IPS DF 6.9 (cell line): ENCODE data around the gene GIMAP7.

Source experiments
- DNase-seq: peaks from one replicate; pipeline ENCODE4 v3.0.0-alpha.2; 2013; ENCODE audit warnings: low read depth, low spot score
- H3K27ac ChIP-seq: one replicate; pipeline ENCODE4 v1.5.1; 2013; ENCODE audit warnings: low read length, control low read depth
- H3K27me3 ChIP-seq: 2 replicates; pipeline ENCODE4 v1.6.1; 2013; ENCODE audit warnings: mild to moderate bottlenecking, low read length; ENCODE audit not compliant: control insufficient read depth, insufficient read depth
- H3K36me3 ChIP-seq: 2 replicates; pipeline ENCODE4 v1.6.1; 2013; ENCODE audit warnings: low read length; ENCODE audit not compliant: control insufficient read depth, insufficient read depth
- H3K4me1 ChIP-seq: 2 replicates; pipeline ENCODE4 v1.6.1; 2013; ENCODE audit warnings: low read length; ENCODE audit not compliant: control insufficient read depth, insufficient read depth
- H3K4me3 ChIP-seq: 2 replicates; pipeline ENCODE4 v1.5.1; 2013; ENCODE audit warnings: mild to moderate bottlenecking, low read length
- H3K9me3 ChIP-seq: 2 replicates; pipeline ENCODE4 v1.6.1; 2013; ENCODE audit warnings: low read length, inconsistent platforms; ENCODE audit not compliant: control insufficient read depth, insufficient read depth
- WGBS: extraction: QIAGEN DNeasy Blood & Tissue Kit; methylation state at CpG from one replicate; pipeline ENCODE4 v1.1.7; 2013; ENCODE audit warnings: mixed read lengths, missing lambda C conversion rate; ENCODE audit not compliant: insufficient read length, insufficient coverage; 5-methylcytosine and 5-hydroxymethylcytosine counted together

The GIMAP7 gene

DNA sequence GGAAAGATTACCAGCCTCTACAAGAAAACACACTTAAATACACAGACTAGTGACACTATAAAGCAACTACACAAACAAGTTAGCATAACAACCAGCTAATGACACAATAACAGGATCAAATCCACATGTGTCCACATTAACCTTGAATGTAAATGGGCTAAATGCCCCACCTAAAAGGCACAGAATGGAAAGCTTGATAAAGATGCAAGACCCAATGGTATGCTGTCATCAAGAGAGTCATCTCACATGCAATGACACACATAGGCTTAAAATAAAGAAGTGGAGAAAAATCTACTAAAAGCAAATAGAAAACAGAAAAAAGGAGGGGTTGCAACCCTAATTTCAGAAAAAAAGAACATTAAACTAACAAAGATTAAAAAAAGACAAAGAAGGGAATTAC, 38.5 kb downstream of the GIMAP7 start:
- Histone ChIP-seq H3K4me1 (no peaks in the 10 kb centered on the region), H3K9me3 (no peaks in the 10 kb centered on the region), H3K27me3 (no peaks in the 10 kb centered on the region), H3K36me3 (no peaks in the 10 kb centered on the region), H3K27ac (no peak overlapping the region), H3K4me3 (no peak overlapping the region)
- DNase-seq, result no peak

DNA sequence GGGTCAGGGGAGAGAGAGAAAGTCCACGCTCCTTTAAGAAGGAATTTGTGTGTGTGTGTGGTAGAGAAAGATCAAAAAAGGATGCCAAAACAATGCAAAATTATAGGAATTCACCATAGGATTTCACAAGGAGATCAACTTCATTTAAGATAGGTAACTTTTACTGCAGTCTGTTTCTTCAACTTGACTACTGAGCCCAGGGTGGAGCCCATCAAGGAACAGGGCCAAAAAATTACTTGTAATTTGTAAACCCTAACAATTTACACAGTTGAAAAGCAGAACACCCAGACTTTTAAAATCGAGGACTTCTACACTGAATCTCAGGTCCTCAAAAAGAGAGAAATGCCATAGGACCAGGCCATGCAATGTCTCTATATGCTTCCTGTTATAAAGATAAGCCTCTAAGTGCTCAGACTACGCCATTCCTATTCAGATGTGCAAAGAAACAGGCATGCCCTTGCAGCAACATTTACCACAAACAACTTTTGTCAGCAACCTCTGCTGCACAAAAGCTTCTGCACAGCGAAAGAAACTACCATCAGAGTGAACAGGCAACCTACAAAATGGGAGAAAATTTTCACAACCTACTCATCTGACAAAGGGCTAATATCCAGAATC, 42.0 kb downstream of the GIMAP7 start:
- no peak overlapping the region for H3K27ac ChIP-seq
- WGBS, result no CpG with 5 or more reads among the region's 4 CpGs

GRCh38 chr7:150560486-150560885, 45.8 kb downstream of the GIMAP7 start:
- H3K36me3 ChIP-seq, result no peaks in the 10 kb centered on the region
- WGBS, result no CpG with 5 or more reads among the region's 1 CpG
- no peak overlapping the region for H3K27ac ChIP-seq

More for the DNA sequence above, 42.0 kb downstream of the GIMAP7 start:
- Histone ChIP-seq H3K4me1 (no peaks in the 10 kb centered on the region), H3K4me3 (no peak overlapping the region), H3K27me3 (no peaks in the 10 kb centered on the region), H3K36me3 (no peaks in the 10 kb centered on the region), H3K9me3 (no peaks in the 10 kb centered on the region; the same call in 1 of the 2 replicates)
- no peak for DNase-seq

DNA sequence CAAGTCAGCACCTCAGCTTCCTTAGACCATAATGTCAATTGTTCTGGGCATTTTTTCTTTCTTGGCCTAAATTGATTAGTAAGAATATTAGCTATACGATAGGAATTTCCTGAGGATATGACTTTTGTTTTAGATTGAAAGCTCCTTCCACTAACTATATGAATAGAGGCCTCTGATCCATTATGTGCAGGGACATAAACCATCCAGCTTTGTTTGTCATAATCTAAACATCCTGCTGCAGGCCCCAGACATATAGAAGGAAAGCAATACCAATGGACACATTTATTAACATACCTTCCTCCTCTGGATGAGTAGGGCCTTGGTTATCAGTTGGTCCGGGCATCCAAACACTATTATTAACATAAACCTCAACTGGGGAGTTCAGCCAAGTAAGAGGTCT, 48.2 kb downstream of the GIMAP7 start:
- no peak for DNase-seq
- Histone ChIP-seq H3K9me3 (no peaks in the 10 kb centered on the region; the same call in 1 of the 2 replicates), H3K27ac (no peak overlapping the region), H3K27me3 (no peaks in the 10 kb centered on the region), H3K4me1 (peaks cover 6% of the 10 kb centered on the region), H3K4me3 (no peak overlapping the region), H3K36me3 (no peaks in the 10 kb centered on the region)
- WGBS, result no CpG with 5 or more reads among the region's 2 CpGs

More at GRCh38 chr7:150560486-150560885, 45.8 kb downstream of the GIMAP7 start:
- H3K27me3 ChIP-seq, result no peaks in the 10 kb centered on the region
- DNase-seq, result no peak
- H3K4me1 ChIP-seq, result peaks cover 2% of the 10 kb centered on the region; the same call in 1 of the 2 replicates
- no peaks in the 10 kb centered on the region; the same call in 1 of the 2 replicates for H3K9me3 ChIP-seq
- H3K4me3 ChIP-seq, result no peak overlapping the region

DNA sequence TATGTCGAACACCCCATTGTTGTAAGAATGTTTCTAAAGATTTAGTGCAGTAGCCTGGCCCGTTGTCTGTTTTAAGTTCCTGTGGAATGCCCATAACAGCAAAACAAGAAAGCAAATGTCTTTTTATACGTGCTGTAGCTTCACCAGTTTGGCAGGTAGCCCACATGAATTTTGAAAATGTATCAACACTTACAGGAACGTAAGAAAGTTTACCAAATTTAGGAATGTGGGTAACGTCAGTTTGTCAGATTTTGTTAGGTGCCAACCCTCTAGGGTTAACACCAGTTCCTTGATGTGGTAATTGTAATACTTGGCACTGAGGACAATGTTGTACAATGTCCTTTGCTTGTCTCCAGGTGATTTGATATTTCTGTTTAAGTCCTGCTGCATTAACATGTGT, 49.3 kb downstream of the GIMAP7 start:
- H3K27me3 ChIP-seq, result no peaks in the 10 kb centered on the region
- H3K36me3 ChIP-seq, result no peaks in the 10 kb centered on the region
- WGBS, result no CpG with 5 or more reads among the region's 5 CpGs
- H3K9me3 ChIP-seq, result no peaks in the 10 kb centered on the region; the same call in 1 of the 2 replicates
- H3K4me3 ChIP-seq, result no peak overlapping the region
- no peak for DNase-seq
- peaks cover 6% of the 10 kb centered on the region for H3K4me1 ChIP-seq
- no peak overlapping the region for H3K27ac ChIP-seq

DNA sequence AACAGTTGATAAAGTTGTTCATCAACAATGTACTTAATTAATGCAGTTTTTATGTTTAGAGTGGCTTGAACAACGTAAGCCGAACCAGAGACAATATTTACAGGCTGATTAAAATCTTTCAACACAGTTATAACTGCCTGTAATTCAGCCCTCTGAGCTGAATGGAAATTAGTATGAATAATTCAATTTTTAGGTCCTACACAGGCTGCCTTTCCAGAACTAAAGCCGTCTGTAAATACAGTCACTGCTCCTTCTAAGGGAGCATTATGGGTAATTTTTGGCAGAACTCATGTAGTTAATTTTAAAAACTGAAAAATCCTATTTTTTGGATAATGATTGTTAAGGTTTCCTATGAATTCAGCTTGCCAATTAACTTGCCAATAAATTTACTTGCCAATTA, 49.9 kb downstream of the GIMAP7 start:
- Histone ChIP-seq H3K27me3 (no peaks in the 10 kb centered on the region), H3K4me1 (peaks cover 6% of the 10 kb centered on the region), H3K4me3 (no peak overlapping the region), H3K36me3 (no peaks in the 10 kb centered on the region), H3K27ac (no peak overlapping the region), H3K9me3 (no peaks in the 10 kb centered on the region; the same call in 1 of the 2 replicates)
- no CpG with 5 or more reads among the region's 3 CpGs for WGBS
- no peak for DNase-seq

DNA sequence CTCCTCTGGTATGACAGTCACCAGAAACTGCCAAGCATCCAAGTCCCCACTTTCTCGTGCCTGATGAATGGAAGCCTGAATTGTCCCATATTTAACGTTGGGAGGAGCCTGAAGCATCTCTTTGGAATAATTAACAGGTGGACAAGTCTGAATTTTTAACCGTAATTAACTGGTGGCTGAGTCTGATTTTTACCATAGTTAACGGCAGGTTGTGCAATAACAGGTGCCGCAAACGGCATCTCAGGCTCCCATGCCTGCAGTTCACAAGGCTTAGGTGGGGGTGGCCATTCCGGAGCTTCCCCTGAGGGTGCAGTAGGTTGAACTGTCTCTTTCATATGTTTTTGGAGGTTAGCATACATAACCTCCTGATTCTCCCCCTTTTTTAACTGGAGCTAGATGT, 50.6 kb downstream of the GIMAP7 start:
- Histone ChIP-seq H3K36me3 (no peaks in the 10 kb centered on the region), H3K9me3 (no peaks in the 10 kb centered on the region; the same call in 1 of the 2 replicates), H3K27me3 (no peaks in the 10 kb centered on the region), H3K27ac (no peak overlapping the region), H3K4me1 (peaks cover 6% of the 10 kb centered on the region), H3K4me3 (no peak overlapping the region)
- DNase-seq, result no peak
- no CpG with 5 or more reads among the region's 7 CpGs for WGBS

- WGBS, result no CpG with 5 or more reads among the region's 3 CpGs
- Histone ChIP-seq H3K27me3 (no peaks in the 10 kb centered on the region), H3K36me3 (no peaks in the 10 kb centered on the region), H3K4me1 (peaks cover 6% of the 10 kb centered on the region), H3K4me3 (no peak overlapping the region), H3K27ac (no peak overlapping the region), H3K9me3 (no peaks in the 10 kb centered on the region)
- DNase-seq, result no peak
Observed at GRCh38 chr7:150566123-150566522, 51.5 kb downstream of the GIMAP7 start.

GRCh38 chr7:150566572-150566971, 51.9 kb downstream of the GIMAP7 start:
- Histone ChIP-seq H3K4me3 (no peak overlapping the region), H3K27ac (no peak overlapping the region), H3K4me1 (peaks cover 6% of the 10 kb centered on the region), H3K27me3 (no peaks in the 10 kb centered on the region), H3K9me3 (no peaks in the 10 kb centered on the region), H3K36me3 (no peaks in the 10 kb centered on the region)
- DNase-seq, result no peak
- no CpG with 5 or more reads among the region's 1 CpG for WGBS

- no peak within 1 kb of the TSS for H3K27ac ChIP-seq
- no peak within 1 kb of the TSS for H3K4me3 ChIP-seq
- no peak for DNase-seq
- WGBS, result 100% methylated on average over 3 of the region's 9 CpGs
- no peaks in the 10 kb centered on the region for H3K9me3 ChIP-seq
- peaks cover 6% of the 10 kb centered on the region for H3K4me1 ChIP-seq
- H3K36me3 ChIP-seq, result no peaks in the 10 kb centered on the region
- no peaks in the 10 kb centered on the region for H3K27me3 ChIP-seq
Observed at GRCh38 chr7:150567169-150567568, 52.5 kb downstream of the GIMAP7 start, which contains the start of gene GIMAP4. GIMAP4 (plus strand) TSS chr7:150567390; CDS start chr7:150569902, 2,512 bp downstream.

- Histone ChIP-seq H3K36me3 (no peaks in the 10 kb centered on the region), H3K9me3 (no peaks in the 10 kb centered on the region), H3K4me1 (peaks cover 6% of the 10 kb centered on the region), H3K27ac (no peak overlapping the region), H3K4me3 (no peak overlapping the region), H3K27me3 (no peaks in the 10 kb centered on the region)
- no peak for DNase-seq
- WGBS, result no CpG with 5 or more reads among the region's 3 CpGs
Observed at GRCh38 chr7:150567871-150568301, 53.2 kb downstream of the GIMAP7 start.
